Endothelial cell of umbilical vein (primary cell): ENCODE measurements around the gene DPH6. TPM values are rescaled to one million over a fixed set of nuclear protein-coding genes. Genes with fewer than 3 reads are reported as not detected.

Experiments
- BruUV-seq: library from RNA; stranded (reverse); fragments of 400-500 nt; replicated peaks from 2 replicates; lab custom pipeline; 2021; lab: Mats Ljungman, UMichigan
- CTCF ChIA-PET: fragments of 300-600, 350-600 bp; sonication (Branson Sonifier 250); formaldehyde crosslinking; loops from one replicate; lab custom pipeline; 2021; ENCODE audit warnings: antibody characterized with exemption, inconsistent platforms; lab: Charles Lee
- POLR2A ChIA-PET: fragments of 300-600, 350-600 bp; sonication (Branson Sonifier 250); formaldehyde crosslinking; loops from one replicate; lab custom pipeline; 2021; ENCODE audit warnings: antibody characterized with exemption, inconsistent platforms; lab: Charles Lee
- DNase-seq: peaks from one replicate; pipeline ENCODE4 v3.0.0-alpha.2; 2011; ENCODE audit warnings: low read depth, low spot score
- FAIRE-seq: peaks from 2 replicates; lab custom pipeline; 2011; peaks lifted over from hg19 to GRCh38; lab: Jason Lieb, UNC
- H2AFZ ChIP-seq: 2 replicates; pipeline ENCODE4 v1.6.0; 2012; ENCODE audit warnings: low read depth, low read length, control low read depth, inconsistent platforms
- H3K27ac ChIP-seq: 2 replicates; pipeline ENCODE4 v1.5.1; 2011; ENCODE audit warnings: low read depth, mild to moderate bottlenecking, control low read depth, low read length, moderate library complexity; ENCODE audit not compliant: insufficient read depth
- H3K27me3 ChIP-seq, 2 experiments: 2 replicates each; pipeline versions ENCODE4 v1.6.0 to v1.6.1; 2011; ENCODE audit warnings: low read length in 2 of 2, mixed read lengths in 1 of 2; ENCODE audit not compliant: control insufficient read depth in 2 of 2, insufficient read depth in 2 of 2
- H3K36me3 ChIP-seq, 2 experiments: 2 replicates in 1 of 2; 3 replicates in 1 of 2; pipeline ENCODE4 v1.5.1; 2011; ENCODE audit warnings: low read length in 2 of 2, mild to moderate bottlenecking in 1 of 2, moderate library complexity in 1 of 2; ENCODE audit not compliant: control insufficient read depth in 2 of 2, insufficient read depth in 2 of 2; ENCODE audit errors: extremely low read depth in 1 of 2
- H3K4me1 ChIP-seq: 3 replicates; pipeline ENCODE4 v1.5.1; 2011; ENCODE audit warnings: mild to moderate bottlenecking, low read length; ENCODE audit not compliant: control insufficient read depth, insufficient read depth; ENCODE audit errors: extremely low read depth
- H3K4me2 ChIP-seq: 2 replicates; pipeline ENCODE4 v1.6.1; 2011; ENCODE audit warnings: low read length, control low read depth, mixed read lengths; ENCODE audit not compliant: insufficient read depth
- H3K4me3 ChIP-seq, 3 experiments: fragments of 200-600 bp in 1 of 3; sonication (generic), shearing (Covaris generic) in 1 of 3; replicated peaks in 1 of 3; 2 replicates each; pipeline ENCODE4 v1.5.1; 2011 to 2016; ENCODE audit warnings: control low read depth in 3 of 3, low read length in 3 of 3, mild to moderate bottlenecking in 2 of 3, inconsistent platforms in 1 of 3, low read depth in 1 of 3, moderate library complexity in 1 of 3; ENCODE audit not compliant: insufficient read depth in 1 of 3
- H3K79me2 ChIP-seq: 2 replicates; pipeline ENCODE4 v1.6.0; 2012; ENCODE audit warnings: low read length, inconsistent platforms; ENCODE audit not compliant: control insufficient read depth, insufficient read depth
- H3K9ac ChIP-seq: replicated peaks from 2 replicates; pipeline ENCODE3; 2011; ENCODE audit warnings: low read length, control low read depth; ENCODE audit not compliant: insufficient read depth; ENCODE audit errors: extremely low read depth
- H3K9me1 ChIP-seq: replicated peaks from 3 replicates; pipeline ENCODE4 v1.6.0; 2011; ENCODE audit warnings: mild to moderate bottlenecking, low read length; ENCODE audit not compliant: control insufficient read depth, insufficient read depth; ENCODE audit errors: extremely low read depth
- H3K9me3 ChIP-seq: replicated peaks from 2 replicates; pipeline ENCODE4 v1.5.1; 2012; ENCODE audit warnings: low read length, inconsistent platforms; ENCODE audit not compliant: control insufficient read depth, insufficient read depth
- H4K20me1 ChIP-seq: replicated peaks from 2 replicates; pipeline ENCODE3; 2011; ENCODE audit warnings: mild to moderate bottlenecking, low read length; ENCODE audit not compliant: control insufficient read depth, insufficient read depth; ENCODE audit errors: extremely low read depth
- CTCF ChIP-seq, 2 donors: IDR thresholded peaks; 1 replicate in 1 of 2; 2 replicates in 1 of 2; pipeline ENCODE4 v1.5.1; 2011; ENCODE audit warnings: low read length in 2 of 2, mild to moderate bottlenecking in 2 of 2, moderate library complexity in 2 of 2, control low read depth in 1 of 2, inconsistent platforms in 1 of 2, low read depth in 1 of 2; ENCODE audit not compliant: insufficient read depth in 1 of 2; ENCODE audit errors: extremely low read depth in 1 of 2
- EZH2 ChIP-seq: IDR thresholded peaks from 2 replicates; pipeline ENCODE4 v1.6.1; 2012; ENCODE audit warnings: borderline replicate concordance, low read depth, mild to moderate bottlenecking, moderate library complexity, low read length, inconsistent platforms; ENCODE audit not compliant: severe bottlenecking
- FOS ChIP-seq: IDR thresholded peaks from 2 replicates; pipeline ENCODE4 v1.6.1; 2011; ENCODE audit warnings: mild to moderate bottlenecking, low read length, moderate library complexity, borderline replicate concordance; ENCODE audit not compliant: insufficient read depth
- GATA2 ChIP-seq: IDR thresholded peaks from 2 replicates; pipeline ENCODE4 v1.7.0; 2011; ENCODE audit warnings: low read depth, mild to moderate bottlenecking, moderate library complexity, mixed read lengths, low read length; ENCODE audit not compliant: insufficient read length, insufficient read depth
- JUN ChIP-seq: IDR thresholded peaks from 2 replicates; pipeline ENCODE4 v1.6.1; 2011; ENCODE audit warnings: borderline replicate concordance, low read depth; ENCODE audit not compliant: insufficient read length, insufficient read depth
- MAX ChIP-seq: IDR thresholded peaks from 2 replicates; pipeline ENCODE4 v1.6.1; 2011; ENCODE audit not compliant: insufficient read depth, insufficient read length
- MYC ChIP-seq: IDR thresholded peaks from one replicate; pipeline ENCODE4 v1.6.1; 2011; ENCODE audit warnings: mild to moderate bottlenecking, low read depth, low read length
- POLR2A ChIP-seq: IDR thresholded peaks from 2 replicates; pipeline ENCODE4 v1.6.1; 2012; ENCODE audit warnings: low read depth, mild to moderate bottlenecking, control low read depth, low read length
- POLR2AphosphoS5 ChIP-seq: IDR thresholded peaks from 2 replicates; pipeline ENCODE4 v1.6.1; 2012; ENCODE audit warnings: low read depth, mild to moderate bottlenecking, control low read depth, low read length, moderate library complexity; ENCODE audit not compliant: insufficient read depth
- dilution Hi-C: fragments of 300-500 bp; cut with MboI; formaldehyde crosslinking; loops from one replicate; pipeline ENCODE4 v1.15.0; 2019; ENCODE audit warnings: low sequenced_read_pairs; ENCODE audit not compliant: extremely low pct_ligation_motif_present
- intact Hi-C: fragments of 100-400 bp; cut with micrococcal nuclease; formaldehyde crosslinking; loops from one replicate; pipeline ENCODE4 v1.10.0; 2022
- polyA plus RNA-seq, 4 experiments: library from polyadenylated mRNA; depleted of rRNA in 3 of 4; stranded (reverse) in 3 of 4; unstranded in 1 of 4; fragments of >200 nt; gene quantifications; 2 replicates each; pipeline versions ENCODE4 v1.2.1 to v1.2.3, GENCODE V29; 2011 to 2012; ENCODE audit warnings: missing spikeins in 1 of 4
- total RNA-seq: library from RNA; stranded (reverse); gene quantifications from 2 replicates; pipeline ENCODE4 v1.2.3, GENCODE V29; 2021

The DPH6 gene
- total and polyA plus RNA-seq, 2 donors (not counting 3 experiments of a cell fraction or from before 2014, with no cell fraction given), result 4.6 to 10.1 TPM

- POLR2A ChIA-PET, result no interaction called here
- Histone ChIP-seq H3K4me3 (no peak overlapping the region), H3K27me3 (no peaks in the 10 kb centered on the region), H3K4me1 (no peaks in the 10 kb centered on the region), H3K9me3 (no peaks in the 10 kb centered on the region), H3K9ac (no peak overlapping the region), H3K27ac (no peak overlapping the region), H3K4me2 (no peak overlapping the region), H4K20me1 (no peaks in the 10 kb centered on the region), H3K36me3 (no peaks in the 10 kb centered on the region), H3K79me2 (no peaks in the 10 kb centered on the region), H3K9me1 (no peaks in the 10 kb centered on the region), H2AFZ (no peak overlapping the region)
- BruUV-seq, result no TSS peak
- intact Hi-C loops (no loop called here), dilution Hi-C loops (no loop called here)
- DNase-seq, result no peak
- TF ChIP-seq POLR2A, result no peak
- TF ChIP-seq JUN, result no peak
- no peak for TF ChIP-seq POLR2AphosphoS5
- no peak for TF ChIP-seq MAX
- no peak for TF ChIP-seq MYC
- TF ChIP-seq EZH2, result no peak
- no peak for TF ChIP-seq FOS
- FAIRE-seq, result no peak
- CTCF ChIA-PET, result no interaction called here
These were observed 162.5 kb downstream of the DPH6 start for GRCh38 chr15:35383506-35383905.

- BruUV-seq, result no TSS peak
- Histone ChIP-seq H3K4me1 (no peaks in the 10 kb centered on the region), H3K9me3 (no peaks in the 10 kb centered on the region), H3K4me3 (no peak overlapping the region), H3K4me2 (no peak overlapping the region), H3K79me2 (no peaks in the 10 kb centered on the region), H2AFZ (no peak overlapping the region), H3K36me3 (no peaks in the 10 kb centered on the region), H3K27me3 (no peaks in the 10 kb centered on the region), H3K27ac (no peak overlapping the region), H3K9ac (no peak overlapping the region), H3K9me1 (no peaks in the 10 kb centered on the region), H4K20me1 (no peaks in the 10 kb centered on the region)
- TF ChIP-seq JUN, result no peak
- no peak for TF ChIP-seq GATA2
- TF ChIP-seq MYC, result no peak
- no peak for TF ChIP-seq CTCF (IDR thresholded peaks at IDR 0.05; ENCODE audit: extremely low read depth in 1 of 2, insufficient read depth in 1 of 2, low read depth in 1 of 2, low read length in 2 of 2)
- TF ChIP-seq EZH2, result no peak
- no peak for TF ChIP-seq POLR2AphosphoS5
- CTCF ChIA-PET, result interaction anchor here (1.2 kb wide), 1 partner anchor 63 kb away, joined by 3 read pairs; no protein-coding TSS in a partner anchor
- POLR2A ChIA-PET, result no interaction called here
- intact Hi-C loops, result no loop called here
- no peak for DNase-seq
- FAIRE-seq, result no peak
- dilution Hi-C loops, result no loop called here
These were observed 164.6 kb downstream of the DPH6 start for GRCh38 chr15:35381328-35381727.
